ENCODE measurements around the gene HJURP.

The HJURP gene

GRCh38 chr2:233830111-233830802 is 24.1 kb downstream of the HJURP start:
- DNase-seq: no peak

DNA sequence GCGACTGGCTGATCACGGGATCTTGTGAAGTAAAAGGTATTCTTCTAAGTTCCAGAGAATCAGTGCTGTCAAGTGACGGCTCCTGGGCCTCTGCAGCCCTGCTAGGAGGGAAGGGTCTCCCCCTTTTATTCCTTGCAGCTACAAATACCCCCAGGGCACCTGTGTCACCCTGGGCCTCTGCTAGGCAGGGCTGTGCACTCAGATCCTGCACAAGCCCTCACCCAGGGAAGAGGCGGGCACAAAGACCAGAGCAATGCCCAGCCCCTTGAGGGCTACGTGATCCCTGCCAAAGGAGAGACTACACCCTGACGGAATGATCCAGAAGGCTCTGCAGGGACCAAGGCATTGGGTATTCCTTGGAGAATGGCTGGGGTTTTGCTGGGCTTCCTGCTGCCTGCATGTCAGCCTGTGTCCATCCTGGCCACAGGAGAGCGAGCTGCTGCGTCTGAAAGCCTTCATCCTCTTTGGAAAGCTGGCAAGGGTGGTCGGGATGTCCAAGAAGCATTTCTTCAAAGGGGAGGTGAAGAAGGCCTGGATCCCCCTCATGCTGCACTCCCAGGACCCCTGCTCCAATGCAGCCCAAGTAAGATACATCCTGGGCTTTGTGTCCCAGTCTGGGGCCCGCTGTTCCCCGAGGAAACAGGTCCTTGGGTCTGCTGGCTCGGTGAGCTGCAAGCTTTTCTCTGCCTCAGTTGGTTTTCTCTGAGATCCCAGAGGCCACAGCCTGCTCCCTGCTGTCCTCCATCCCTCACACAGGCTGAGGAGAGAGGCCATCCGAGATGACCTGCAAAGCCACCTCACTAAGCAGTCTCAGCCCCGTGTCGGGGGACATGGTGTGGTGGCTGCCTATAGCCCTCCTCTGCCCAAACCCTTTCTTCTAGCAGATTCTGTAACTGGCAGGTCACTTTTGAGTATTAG is 24.9 kb downstream of the HJURP start:
- DNase-seq: no peak

- no peak for DNase-seq
Measured at GRCh38 chr2:233828546-233829192, 25.7 kb downstream of the HJURP start.

- DNase-seq: no peak
Measured at GRCh38 chr2:233824373-233824772, 30.0 kb downstream of the HJURP start.

GRCh38 chr2:233823731-233824121 is 30.6 kb downstream of the HJURP start:
- DNase-seq: no peak

GRCh38 chr2:233822781-233823730 is 31.3 kb downstream of the HJURP start:
- DNase-seq: no peak

DNA sequence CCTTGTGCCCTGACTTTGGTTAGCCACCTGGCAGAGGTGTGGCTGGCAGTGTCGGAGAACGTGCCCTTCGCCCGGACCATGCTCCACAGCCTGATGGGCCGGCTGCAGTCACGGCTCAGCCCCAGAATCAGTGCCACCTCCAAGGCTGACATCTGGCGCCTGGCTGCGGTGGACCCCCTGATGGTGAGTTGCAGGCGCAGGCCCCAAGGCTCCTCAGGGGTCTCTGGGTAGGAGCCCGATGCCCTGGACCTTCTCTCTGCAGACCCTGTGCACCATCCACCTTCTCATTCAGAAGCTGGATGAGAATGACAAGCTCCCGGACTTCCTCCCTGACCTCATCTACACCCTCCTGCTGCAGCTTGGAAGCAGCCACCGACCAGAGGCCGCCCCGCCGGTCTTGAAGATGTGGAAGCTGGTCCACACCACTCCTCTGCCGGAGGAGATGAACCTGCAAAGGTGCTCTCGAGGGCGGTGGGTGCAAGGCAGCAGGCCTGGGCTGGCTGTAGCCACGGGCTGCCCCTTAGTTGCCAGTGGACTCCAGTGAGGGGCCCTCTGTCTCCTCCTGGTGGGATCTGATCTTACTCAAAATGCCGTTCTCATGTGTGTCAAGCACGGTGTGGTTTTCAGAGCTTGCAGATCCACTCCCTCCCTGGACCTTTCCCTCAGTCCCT is 32.1 kb downstream of the HJURP start:
- no peak for DNase-seq

DNA sequence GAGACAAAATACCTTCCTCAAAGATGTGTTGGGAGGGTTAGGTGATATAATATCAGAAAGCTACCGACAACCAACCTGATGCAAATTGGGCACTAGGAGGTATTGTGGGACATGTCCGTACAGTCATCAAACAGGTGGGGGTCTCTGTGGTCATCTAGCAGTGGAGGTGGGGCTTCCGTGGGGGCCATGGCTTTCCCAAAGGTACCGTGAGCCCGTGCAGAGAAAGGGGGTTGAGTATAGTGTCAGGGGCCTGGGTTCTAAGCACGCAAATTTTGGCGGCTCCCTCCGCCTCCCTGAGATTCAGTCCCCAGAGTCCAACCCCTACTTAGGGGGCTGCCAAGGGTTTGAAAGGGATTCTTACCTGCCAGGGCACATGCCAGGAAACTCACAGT is 32.6 kb downstream of the HJURP start:
- DNase-seq: no peak

DNA sequence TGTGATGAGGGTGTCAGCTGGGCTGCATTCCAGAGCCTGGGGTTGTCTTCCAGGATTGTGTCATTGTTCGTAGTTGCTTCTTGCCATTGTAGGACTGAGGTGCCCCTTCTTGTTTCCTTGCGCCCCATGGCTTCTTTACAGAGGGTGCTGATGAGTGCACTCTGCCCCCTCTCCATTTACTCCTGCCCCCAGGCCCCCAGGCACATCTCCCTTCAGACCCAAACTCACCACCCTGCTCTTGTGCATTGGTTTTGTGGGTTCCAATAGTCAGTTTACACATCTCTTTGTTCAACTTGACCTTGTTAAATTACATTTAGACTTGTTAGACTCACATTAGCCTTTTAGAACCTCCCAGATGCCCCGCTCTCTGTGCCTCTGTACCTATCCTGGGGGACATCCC is 33.1 kb downstream of the HJURP start:
- DNase-seq: no peak

GRCh38 chr2:233820774-233821105 is 33.6 kb downstream of the HJURP start:
- DNase-seq: no peak

GRCh38 chr2:233819884-233820773 is 34.2 kb downstream of the HJURP start:
- DNase-seq: no peak

DNA sequence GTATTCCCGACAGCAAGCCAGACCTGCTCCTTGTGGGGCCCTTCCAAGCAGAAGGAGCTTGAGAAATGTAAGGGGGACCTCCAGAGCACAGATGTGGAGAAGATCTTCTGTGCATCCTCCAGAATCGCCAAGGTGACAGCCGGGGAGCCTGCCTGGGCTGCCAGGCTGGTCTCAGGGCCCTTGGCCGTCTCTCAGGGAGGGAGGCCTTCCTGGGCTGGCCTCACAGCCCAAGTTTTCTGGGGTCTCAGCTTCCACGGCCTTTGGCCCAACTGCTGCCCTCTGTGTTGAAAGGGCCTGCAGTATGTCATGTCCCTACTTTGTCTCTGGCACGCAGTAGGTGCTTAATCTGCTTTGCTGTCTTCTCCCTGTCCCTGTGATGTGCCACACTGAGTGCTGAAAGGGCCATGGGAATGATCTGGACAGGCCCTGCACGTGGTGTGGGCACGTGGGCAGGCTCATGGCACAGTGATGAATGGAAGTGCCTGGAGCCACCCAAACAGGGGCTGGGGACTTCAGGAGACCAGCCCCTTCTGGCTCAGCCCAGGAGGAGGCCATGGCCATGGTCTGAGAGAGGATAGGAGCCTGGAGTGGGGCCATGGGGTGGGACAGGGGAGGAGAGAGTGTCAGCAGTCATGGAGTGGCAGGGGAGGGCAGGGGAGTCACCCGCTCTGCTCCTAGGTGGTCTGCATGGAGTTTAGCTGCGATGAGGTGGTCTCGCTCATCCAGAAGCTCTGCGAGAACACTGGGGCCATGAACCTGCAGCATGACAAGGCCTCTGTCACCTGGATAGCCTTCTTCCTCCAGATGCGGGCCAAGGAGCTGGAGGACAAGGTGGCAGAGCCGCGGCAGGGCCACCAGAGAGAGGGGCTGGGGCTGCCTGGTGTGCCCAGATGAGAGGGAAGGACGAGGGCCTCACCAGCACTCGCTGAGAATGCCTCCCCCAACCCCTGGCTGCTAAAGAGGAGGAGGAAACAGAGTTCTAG is 35.4 kb downstream of the HJURP start:
- DNase-seq: no peak

- DNase-seq: no peak
Measured at GRCh38 chr2:233817995-233818638, 36.2 kb downstream of the HJURP start.

- DNase-seq: no peak
Measured at GRCh38 chr2:233817361-233817911, 36.9 kb downstream of the HJURP start.

- no peak for DNase-seq
Measured at GRCh38 chr2:233816771-233817170, 37.6 kb downstream of the HJURP start.

GRCh38 chr2:233816334-233816733 is 38.0 kb downstream of the HJURP start:
- no peak for DNase-seq

DNA sequence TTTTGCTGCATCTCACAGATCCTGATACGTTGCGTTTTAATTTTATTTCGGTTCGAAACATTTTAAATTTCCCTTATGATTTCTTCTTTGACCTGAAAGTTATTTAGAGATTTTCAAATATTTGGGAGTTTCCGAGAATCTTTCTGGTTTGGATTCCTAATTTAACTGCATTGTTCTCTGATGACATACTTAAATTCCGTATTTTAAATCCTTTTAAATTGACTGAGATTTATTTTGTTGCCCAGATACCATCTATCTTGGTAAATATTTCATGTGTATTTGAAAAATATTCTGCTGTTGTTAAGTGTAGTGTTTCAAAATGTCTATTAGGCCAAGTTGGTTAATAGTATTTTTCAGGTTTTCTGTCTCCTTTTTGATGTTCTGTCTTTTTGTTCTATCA is 38.5 kb downstream of the HJURP start:
- DNase-seq: no peak

- no peak for DNase-seq
Measured at GRCh38 chr2:233814056-233814835, 40.1 kb downstream of the HJURP start.

Data from stimulated activated CD4-positive, alpha-beta T cell treated with anti-CD3 and anti-CD28 coated beads, Interleukin-4, amount 100 ng/mL, for 4 hours (primary cell).